Activated CD8-positive, alpha-beta memory T cell treated with anti-CD3 and anti-CD28 coated beads, Interleukin-2, amount 50 U/mL, for 24 hours (primary cell): Measurements from ENCODE around the gene TRAF4.
"Not testable (repeated sequence)": the region's sequence is repeated elsewhere in the genome, so short reads cannot be mapped to it uniquely, and the experiment has no call there.

Experiments used
- DNase-seq: peaks from one replicate; pipeline ENCODE4 v3.0.0-alpha.2; 2020; ENCODE audit errors: extremely low read depth

TRAF4 gene

DNA sequence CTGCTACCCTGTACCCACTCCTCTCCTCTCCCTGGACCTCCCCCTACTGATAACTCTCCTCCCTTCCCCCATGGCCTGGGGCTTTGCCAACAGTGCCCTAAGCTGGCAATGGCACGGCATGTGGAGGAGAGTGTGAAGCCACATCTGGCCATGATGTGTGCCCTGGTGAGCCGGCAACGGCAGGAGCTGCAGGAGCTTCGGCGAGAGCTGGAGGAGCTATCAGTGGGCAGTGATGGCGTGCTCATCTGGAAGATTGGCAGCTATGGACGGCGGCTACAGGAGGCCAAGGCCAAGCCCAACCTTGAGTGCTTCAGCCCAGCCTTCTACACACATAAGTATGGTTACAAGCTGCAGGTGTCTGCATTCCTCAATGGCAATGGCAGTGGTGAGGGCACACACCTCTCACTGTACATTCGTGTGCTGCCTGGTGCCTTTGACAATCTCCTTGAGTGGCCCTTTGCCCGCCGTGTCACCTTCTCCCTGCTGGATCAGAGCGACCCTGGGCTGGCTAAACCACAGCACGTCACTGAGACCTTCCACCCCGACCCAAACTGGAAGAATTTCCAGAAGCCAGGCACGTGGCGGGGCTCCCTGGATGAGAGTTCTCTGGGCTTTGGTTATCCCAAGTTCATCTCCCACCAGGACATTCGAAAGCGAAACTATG, 5.2 kb downstream of the TRAF4 start:
- no peak for DNase-seq

DNA sequence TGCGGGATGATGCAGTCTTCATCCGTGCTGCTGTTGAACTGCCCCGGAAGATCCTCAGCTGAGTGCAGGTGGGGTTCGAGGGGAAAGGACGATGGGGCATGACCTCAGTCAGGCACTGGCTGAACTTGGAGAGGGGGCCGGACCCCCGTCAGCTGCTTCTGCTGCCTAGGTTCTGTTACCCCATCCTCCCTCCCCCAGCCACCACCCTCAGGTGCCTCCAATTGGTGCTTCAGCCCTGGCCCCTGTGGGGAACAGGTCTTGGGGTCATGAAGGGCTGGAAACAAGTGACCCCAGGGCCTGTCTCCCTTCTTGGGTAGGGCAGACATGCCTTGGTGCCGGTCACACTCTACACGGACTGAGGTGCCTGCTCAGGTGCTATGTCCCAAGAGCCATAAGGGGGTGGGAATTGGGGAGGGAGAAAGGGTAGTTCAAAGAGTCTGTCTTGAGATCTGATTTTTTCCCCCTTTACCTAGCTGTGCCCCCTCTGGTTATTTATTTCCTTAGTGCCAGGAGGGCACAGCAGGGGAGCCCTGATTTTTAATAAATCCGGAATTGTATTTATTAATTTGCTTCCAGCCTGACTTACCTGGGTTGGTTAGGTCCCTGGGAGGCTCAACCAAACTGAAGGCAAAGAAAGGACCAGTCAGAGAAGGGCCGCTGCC, 5.8 kb downstream of the TRAF4 start:
- DNase-seq: no peak

DNA sequence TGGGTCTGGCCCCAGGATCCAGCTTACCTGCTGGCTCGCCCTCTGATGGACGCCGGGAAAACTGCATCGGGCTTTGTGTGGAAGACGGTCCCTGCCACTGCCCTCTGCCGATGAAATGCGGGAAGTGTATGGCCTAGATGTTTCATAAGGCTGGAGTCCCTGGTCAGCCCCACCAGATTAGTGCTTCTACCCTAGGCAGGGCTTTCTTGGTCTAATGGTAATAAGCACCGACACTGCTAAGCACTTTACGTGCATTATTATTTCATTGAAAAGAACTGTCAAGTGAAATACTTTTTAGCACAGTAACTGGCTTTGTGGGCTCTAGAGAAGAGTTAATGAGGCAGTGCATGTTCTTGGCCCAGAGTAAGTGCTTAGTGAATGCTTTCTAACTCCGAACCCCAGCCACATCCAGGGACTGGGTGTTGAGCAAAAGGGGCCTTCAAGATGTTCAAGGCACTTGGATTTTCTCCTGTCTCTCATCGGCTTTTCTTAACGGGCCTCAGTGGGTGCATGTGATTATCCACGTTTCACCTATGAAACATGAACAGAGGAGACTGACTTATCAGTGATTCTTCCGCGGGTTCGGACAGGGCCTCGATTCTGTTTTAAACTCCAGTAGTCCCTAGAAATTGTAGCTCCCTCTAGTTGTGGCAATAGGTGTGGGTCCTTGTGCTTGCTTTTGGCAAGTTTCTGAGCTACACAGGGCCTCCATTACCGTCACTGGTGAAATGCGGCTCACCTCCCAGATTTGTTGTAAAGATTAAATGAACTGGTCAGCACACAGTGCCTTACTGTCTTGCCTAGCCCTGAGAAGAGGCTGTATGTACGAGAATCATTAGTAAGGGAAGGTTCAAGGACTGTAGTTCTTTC, 6.6 kb downstream of the TRAF4 start:
- peak; percentile 75 for DNase-seq

DNA sequence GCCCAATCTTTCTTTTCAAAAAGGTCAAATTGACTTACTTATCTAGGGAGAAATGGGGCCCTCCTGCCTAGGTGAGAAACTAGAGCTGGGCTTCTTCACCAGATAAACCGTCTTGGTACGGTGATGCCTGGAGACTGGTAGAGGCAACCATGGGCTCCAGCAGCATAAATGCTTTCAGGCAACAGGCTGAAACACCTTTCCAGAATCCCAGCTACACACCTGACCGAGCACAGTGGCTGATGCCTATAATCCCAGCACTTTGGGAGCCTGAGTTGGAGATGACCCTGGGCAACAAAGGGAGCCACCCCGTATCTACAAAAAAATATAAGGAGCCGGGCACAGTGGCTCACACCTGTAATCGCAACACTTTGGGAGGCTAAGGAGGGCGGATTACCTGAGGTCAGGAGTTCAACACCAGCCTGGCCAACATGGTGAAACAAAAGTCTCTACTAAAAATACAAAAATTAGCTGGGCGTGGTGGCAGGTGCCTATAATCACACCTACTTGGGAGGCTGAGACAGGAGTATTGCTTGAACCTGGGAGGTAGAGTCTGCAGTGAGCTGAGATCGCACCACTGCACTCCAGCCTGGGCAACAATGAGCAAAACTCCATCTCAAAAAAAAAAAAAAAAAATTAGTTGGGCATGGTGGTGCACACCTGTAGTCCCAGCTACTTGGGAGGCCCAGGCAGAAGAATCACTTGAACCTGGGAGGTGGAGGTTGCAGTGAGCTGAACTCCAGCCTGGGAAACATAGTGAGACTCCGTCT, 8.0 kb downstream of the TRAF4 start:
- no peak for DNase-seq

DNA sequence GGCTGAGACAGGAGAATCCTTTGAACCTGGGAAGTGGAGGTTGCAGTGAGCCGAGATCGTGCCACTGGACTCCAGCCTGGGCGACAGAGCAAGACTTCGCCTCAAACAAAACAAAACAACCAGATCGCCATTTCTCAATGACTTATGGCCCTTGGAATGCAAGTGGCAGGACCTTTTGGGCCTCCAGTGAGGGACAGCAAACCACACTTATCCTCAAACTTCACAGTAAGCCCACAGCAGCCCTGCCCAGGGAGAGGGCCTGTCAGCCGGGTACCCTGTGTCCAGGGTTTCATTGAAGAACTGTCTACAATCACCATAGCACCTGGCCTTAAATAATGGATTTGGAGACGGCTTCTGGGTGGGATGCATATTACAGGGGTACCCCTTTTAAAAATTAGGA, 11.7 kb downstream of the TRAF4 start:
- no peak for DNase-seq

DNA sequence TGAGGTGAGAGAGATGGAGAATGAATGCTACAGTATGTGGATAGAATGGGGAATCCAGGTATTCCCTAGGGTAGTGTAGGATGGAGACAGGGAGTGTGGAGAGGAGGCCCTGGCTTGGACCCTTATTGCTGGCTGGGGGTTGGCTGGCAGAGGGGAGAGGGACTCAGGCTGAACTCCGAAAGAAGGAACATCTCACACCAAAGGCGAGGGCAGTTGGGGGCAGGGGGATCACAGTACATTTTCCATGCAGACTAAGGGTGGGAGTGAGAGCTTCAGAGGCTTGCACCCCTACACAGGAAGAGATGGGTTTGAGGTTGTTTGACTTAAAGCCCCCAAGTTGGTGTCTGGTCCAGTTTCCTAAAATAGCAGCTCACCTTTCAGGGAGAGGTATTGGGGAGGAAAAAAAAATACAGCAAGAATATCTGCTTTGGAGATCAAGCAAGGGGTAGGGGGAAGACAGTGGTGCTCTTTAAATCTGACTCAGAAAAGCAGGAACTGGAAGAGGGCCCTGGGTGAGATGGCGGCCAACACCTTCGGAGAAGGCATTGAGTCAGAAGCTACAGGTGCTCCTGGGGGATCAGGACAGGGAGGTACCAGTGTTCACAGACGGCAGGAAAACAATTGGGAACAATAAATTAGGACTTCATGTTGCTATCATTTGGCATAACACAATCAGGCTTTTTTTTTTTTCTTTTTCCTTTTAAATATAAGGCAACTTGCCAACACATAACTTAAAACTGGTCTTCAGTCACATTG, 12.4 kb downstream of the TRAF4 start:
- no peak for DNase-seq

DNA sequence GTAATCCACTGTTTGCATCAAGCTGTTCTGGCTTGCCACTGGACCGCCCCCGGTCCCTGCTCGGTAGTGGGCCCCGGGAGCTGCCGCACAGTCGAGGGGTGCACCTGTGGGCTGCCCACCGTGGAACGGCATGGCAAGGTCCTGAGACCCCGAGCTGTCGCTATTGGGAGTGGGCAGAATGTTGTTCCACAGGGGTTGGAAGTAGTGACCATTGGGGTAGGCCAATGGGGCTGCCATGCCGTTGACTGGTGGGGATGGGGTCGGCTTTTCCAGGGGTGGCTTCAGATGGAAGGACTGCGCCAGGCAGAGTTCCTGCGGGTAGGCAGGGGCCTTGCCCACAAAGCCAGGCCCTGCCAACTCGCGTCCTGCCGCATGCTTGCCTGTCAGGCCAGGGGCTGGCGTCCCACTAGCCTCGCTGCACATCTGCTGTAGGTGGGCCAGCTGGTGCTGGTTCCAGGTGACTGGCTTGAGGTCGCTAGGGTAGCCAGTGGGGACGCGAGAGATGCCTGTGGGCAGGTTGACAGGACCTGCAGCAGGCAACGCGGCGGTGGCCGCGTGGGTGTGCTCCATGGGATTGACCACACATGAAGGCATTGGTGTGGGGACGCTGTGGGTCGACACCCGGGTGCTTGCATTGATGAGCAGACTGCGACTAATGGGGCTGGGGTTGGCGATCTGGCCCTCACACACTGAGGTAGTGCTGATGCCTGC, 14.8 kb downstream of the TRAF4 start:
- DNase-seq: no peak

DNA sequence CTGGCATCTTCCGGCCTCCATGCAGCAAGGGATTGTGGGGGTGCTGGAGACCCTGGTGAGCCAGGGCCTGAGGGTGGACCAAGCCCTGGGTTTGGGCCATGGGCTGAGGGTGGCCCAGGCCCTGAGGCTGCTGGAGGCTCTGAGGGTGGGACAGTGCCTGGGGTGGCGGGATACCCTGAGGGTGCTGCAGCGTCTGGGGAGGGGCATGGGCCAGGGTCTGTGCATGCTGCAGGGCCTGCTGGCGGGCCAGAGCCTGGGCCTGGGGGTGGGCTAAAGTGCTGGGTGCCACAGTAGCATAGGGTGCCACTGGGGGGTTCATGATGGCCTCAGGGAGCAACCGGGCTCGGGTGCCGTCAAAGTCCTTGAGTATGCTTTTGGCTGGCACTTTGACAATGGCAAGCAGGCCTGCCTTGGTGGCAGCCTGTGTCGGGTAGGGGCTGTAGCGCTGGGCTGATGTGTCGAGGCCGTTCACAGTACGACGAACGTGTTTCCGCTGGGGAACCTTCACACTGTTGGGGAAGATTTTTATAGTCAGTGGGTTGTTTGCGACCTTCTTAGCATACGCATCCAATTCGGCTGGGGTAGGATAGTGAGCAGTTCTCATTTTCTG, 15.6 kb downstream of the TRAF4 start:
- no peak for DNase-seq

DNA sequence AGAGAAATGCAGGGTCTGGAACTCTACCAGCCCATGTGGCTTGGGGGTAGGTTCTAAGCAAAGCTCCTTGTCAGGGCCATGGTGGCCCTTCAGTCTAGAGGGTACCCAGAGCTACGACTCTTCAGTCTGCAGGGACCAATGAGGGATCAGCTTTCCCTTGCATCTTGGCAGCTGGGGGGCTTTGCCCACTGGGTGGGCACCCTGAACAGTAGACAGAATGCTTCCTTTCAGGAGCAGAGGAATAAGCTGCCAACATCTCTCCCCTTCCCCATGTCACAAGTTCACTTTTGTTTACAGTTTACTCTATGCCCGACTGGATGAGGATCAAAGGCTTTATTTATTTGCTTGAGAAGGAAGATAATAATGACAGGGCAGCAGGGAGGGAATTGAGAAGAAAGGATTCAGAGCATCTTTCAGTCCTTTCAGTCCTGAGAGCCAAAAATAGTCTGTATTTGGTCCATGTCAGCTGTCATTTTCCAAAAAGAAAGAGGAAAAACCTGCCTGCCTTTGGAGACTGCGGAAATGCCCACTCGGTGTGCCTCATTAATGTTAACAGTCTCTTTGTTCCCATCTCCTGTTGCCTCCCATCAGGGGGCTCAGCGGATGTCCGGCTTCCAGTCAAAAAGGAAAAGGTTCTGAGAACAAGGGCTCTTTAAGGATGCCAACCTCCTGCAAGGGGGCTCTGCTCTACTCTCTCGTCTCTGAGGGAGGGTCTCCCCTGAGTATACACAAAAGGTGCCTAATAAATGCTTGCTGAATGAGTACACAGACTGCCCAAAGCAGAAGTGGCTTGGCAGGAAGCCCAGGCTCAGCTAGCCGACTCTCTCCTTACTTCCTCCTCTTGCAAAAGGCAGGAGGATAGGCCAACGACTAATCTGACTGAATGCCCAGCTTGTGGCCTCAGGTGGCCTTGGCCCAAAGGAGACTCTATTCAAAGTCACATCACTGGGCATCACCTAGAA, 17.1 kb downstream of the TRAF4 start:
- DNase-seq: no peak

DNA sequence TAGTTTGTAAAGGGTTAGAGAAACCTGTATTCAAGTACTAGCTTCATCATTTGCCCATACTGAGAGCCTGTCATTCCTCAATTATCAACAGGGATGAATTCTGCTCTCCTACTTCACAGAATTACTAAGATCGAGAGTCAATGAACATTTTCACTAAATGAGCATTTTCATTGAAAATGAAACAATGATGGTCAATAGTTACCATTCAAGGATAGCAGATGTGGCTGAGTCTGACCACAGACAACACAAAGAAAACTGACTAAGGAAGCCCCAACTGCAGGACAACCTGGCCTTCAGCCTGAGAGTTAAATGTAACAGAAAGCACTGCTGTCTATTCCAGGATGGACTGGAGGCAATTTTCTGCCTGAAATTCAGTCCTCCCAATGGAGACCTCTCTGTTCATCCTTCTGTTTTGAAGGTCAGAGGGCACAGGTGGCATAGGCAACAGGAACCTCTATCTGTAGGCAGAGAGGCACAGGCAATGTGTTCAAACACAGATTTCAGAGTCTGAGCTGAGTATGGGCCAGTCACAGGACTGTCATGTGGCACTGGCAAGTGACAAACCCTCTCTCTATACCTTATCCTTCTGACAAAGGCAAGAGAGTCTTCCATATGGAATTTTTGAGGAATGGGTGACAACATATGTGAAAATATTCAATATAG, 19.5 kb downstream of the TRAF4 start:
- no peak for DNase-seq

DNA sequence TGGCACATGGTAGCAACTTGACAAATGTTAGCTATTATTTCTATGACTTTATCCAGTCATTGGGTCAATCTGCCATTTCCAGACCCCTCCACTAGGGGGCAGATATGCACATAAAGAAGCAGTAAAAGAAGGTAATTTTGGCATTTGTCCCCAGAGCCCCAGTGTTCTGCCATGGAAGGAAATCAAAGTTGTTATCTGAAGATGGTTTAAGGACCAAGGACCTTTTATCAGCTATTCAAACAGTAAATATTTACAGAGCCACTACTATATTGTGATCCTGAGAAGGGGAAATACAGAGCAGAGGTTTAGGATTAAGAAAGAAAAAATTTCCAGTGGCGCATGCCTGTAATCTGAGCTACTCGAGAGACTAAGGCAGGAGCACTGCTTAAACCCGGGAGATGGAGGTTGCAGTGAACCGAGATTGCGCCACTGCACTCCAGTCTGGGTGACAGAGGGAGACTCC, 20.0 kb downstream of the TRAF4 start:
- peak; percentile 68 for DNase-seq

DNA sequence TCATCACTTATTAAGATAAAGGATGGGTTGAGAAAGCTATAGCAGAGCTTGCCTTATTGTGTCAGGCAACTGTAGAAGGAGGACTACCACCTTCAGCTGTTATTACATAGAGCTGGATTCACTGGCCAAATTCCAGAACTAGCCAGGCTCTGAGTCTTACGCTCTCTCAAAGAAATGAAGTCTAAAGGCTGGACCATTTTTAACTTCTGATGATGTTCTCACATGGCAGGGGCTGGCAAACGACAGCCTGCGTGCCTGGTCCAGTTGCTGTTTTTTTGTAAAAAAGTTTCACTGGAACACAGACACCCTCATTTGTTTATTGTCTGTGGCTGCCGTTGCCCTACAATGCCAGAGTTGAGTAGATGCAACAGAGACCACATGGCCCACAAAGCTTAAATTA, 21.2 kb downstream of the TRAF4 start:
- no peak for DNase-seq

DNA sequence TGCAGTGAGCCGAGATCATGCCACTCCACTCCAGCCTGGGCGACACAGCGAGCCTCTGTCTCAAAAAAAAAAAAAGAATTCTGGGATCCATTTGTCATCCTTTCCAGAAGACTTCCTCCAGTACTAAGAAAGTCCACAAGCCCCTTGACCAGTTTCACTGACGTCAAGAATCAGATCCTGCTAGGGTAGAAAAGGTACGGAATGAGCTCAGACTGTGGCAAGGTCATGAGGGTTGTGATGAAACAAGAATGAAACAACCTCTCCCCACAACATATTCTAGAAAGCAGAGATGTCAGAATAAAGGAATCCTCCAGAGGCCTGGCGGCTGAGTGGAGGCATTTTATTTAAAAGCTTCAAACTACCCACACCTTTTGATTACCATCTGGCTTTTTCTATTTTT, 29.9 kb downstream of the TRAF4 start:
- DNase-seq: no peak

DNA sequence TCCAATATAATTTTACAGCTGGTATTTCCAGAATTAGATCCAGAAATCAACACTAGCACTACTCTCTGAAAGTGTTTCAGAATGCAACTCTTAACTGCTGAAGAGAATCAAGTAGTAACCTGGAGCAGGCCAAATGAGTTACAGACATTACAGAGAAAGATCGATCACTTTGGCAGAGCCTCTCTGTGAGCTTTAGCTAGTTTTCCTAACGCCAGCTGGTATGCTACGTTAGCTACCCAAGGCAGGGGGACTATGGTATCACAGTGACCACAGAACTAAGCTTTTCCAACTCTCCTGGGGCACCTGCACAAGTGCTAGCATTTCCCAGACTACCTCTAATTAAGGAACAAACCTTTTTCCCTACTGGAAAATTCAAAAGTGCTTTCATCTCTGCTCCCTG, 30.4 kb downstream of the TRAF4 start:
- DNase-seq: no peak

DNA sequence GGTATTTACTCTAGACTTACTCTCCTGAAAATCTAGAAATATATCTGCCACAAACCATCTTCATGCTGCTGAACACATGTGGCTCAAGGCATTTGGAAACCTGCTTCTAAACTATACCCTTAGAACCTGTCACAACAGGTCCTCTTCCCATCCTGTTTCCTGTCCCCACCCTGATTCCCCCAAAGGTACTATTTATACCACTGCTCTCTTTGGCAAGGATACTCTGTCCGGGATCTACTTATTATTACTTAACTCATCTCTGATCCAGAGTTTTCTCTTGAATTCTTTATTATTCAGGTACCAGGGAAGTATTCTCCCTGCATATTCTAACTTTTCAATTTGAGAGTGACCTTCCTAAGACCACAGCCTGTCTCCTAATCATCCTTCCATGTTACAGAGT, 33.4 kb downstream of the TRAF4 start:
- no peak for DNase-seq

DNA sequence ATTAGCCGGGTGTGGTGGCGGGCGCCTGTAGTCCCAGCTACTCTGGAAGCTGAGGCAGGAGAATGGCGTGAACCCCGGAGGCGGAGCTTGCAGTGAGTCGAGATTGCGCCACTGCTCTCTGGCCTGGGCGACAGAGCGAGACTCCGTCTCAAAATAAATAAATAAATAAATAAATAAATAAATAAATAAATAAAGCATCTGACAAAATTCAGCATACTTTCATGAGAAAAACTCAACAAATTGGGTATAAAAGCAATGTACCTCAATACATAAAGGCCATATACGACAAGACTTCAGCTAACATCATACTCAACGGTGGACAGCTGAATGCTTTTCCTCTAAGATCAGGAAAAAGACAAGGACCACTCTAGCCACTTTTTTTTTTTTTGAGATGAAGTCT, 35.8 kb downstream of the TRAF4 start:
- DNase-seq: not testable (repeated sequence)

DNA sequence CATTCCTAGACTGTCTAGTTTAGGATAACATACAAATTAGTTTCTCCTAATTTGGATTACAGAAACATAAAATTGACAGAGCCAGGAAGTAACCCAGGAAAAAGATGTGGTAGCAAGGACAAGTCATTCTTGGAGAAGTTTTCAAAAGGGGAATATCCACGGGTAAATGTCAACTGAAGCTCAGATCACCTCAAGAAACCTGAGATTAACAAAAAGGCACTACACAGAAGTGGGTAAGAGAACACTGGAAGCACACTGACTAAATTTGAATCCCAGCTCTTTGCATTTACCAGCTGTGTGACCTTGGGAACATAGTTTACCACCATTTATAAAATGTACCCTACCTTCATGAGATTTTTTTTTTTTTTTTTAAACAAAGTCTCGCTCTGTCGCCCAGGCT, 39.4 kb downstream of the TRAF4 start:
- no peak for DNase-seq

DNA sequence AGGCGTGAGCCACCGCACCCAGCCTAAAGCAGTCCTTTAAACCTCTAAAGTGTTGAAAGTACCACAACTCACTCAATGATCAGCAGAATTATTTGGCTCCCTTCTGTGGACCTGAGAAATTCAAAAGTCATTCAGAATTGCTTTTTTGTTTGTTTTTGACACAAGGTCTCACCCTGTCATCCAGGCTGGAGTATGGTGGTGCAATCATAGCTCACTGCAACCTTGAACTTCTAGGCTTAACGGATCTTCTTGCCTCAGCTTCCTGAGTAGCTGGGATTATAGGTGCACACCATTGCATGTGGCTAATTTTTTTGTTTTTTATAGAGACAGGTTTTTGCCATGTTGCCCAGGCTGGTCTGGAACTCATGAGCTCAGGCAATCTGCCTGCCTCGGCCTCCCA, 44.3 kb downstream of the TRAF4 start:
- DNase-seq: no peak
